ENCODE measurements around the gene HLA-DRB1. TPM values are rescaled to one million over a fixed set of nuclear protein-coding genes. Genes with fewer than 3 reads are reported as not detected.

The HLA-DRB1 gene
- total and polyA plus RNA-seq, 2 experiments from 2014 or later, result 0.38 to 1.5 TPM

DNA sequence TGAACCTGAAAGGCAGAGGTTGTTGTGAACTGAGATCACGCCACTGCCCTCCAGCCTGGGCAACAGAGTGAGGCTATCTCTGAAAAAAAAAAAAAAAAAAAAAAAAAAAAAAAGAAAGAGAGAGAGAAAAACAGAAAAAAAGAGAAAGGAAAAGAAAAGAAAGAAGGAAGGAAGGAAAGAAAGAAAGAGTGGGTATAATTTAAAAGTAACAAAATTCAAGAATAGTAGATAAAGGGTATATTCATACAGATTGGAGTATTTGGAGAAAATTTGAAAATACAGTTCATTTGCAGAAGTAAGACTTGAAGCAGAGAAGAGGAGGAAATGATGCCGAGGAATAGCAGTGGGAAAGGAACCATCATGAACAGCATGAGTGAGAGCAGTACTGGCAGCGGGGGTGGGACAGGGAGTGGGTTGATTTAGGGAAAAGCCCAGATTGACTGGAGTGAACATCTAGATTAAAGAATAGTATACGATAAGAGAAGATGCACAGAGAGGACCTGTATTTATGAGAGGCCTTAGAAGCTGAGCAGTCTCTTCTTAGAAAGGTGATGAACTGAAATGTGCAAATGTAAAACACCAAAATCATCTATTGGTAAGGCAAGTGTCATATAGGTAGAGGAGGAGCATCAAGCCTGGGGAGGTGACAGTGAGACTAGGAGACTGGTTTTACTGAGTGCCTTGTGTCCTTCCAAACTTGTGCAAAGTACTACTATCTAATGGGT lies 17.8 kb upstream of the HLA-DRB1 start:
- H3K9me2 ChIP-seq (ENCODE audit: insufficient read depth), result no peaks in the 10 kb centered on the region
- peaks cover 1% of the 10 kb centered on the region for H3K27me3 Mint-ChIP-seq (ENCODE audit: insufficient read depth, low read depth, poor library complexity)
- H2AFZ ChIP-seq, result no peak overlapping the region
- H3K4me3 ChIP-seq, result no peak overlapping the region
- no peak for TF ChIP-seq CREB1 (CRISPR knock-in tag; IDR thresholded peaks at IDR 0.05; ENCODE audit: low read depth)
- no peak for TF ChIP-seq ZNF114 (CRISPR knock-in tag; IDR thresholded peaks at IDR 0.05)
- TF ChIP-seq JUNB (IDR thresholded peaks at IDR 0.05; ENCODE audit: unreplicated experiment), result no peak
- TF ChIP-seq, protein P1, sequence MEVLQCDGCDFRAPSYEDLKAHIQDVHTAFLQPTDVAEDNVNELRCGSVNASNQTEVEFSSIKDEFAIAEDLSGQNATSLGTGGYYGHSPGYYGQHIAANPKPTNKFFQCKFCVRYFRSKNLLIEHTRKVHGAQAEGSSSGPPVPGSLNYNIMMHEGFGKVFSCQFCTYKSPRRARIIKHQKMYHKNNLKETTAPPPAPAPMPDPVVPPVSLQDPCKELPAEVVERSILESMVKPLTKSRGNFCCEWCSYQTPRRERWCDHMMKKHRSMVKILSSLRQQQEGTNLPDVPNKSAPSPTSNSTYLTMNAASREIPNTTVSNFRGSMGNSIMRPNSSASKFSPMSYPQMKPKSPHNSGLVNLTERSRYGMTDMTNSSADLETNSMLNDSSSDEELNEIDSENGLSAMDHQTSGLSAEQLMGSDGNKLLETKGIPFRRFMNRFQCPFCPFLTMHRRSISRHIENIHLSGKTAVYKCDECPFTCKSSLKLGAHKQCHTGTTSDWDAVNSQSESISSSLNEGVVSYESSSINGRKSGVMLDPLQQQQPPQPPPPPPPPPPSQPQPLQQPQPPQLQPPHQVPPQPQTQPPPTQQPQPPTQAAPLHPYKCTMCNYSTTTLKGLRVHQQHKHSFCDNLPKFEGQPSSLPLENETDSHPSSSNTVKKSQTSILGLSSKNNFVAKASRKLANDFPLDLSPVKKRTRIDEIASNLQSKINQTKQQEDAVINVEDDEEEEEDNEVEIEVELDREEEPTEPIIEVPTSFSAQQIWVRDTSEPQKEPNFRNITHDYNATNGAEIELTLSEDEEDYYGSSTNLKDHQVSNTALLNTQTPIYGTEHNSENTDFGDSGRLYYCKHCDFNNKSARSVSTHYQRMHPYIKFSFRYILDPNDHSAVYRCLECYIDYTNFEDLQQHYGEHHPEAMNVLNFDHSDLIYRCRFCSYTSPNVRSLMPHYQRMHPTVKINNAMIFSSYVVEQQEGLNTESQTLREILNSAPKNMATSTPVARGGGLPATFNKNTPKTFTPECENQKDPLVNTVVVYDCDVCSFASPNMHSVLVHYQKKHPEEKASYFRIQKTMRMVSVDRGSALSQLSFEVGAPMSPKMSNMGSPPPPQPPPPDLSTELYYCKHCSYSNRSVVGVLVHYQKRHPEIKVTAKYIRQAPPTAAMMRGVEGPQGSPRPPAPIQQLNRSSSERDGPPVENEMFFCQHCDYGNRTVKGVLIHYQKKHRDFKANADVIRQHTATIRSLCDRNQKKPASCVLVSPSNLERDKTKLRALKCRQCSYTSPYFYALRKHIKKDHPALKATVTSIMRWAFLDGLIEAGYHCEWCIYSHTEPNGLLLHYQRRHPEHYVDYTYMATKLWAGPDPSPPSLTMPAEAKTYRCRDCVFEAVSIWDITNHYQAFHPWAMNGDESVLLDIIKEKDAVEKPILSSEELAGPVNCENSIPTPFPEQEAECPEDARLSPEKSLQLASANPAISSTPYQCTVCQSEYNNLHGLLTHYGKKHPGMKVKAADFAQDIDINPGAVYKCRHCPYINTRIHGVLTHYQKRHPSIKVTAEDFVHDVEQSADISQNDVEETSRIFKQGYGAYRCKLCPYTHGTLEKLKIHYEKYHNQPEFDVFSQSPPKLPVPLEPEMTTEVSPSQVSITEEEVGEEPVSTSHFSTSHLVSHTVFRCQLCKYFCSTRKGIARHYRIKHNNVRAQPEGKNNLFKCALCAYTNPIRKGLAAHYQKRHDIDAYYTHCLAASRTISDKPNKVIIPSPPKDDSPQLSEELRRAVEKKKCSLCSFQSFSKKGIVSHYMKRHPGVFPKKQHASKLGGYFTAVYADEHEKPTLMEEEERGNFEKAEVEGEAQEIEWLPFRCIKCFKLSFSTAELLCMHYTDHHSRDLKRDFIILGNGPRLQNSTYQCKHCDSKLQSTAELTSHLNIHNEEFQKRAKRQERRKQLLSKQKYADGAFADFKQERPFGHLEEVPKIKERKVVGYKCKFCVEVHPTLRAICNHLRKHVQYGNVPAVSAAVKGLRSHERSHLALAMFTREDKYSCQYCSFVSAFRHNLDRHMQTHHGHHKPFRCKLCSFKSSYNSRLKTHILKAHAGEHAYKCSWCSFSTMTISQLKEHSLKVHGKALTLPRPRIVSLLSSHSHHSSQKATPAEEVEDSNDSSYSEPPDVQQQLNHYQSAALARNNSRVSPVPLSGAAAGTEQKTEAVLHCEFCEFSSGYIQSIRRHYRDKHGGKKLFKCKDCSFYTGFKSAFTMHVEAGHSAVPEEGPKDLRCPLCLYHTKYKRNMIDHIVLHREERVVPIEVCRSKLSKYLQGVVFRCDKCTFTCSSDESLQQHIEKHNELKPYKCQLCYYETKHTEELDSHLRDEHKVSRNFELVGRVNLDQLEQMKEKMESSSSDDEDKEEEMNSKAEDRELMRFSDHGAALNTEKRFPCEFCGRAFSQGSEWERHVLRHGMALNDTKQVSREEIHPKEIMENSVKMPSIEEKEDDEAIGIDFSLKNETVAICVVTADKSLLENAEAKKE (CRISPR knock-in tag; IDR thresholded peaks at IDR 0.05), result no peak
- TF ChIP-seq, protein P2, sequence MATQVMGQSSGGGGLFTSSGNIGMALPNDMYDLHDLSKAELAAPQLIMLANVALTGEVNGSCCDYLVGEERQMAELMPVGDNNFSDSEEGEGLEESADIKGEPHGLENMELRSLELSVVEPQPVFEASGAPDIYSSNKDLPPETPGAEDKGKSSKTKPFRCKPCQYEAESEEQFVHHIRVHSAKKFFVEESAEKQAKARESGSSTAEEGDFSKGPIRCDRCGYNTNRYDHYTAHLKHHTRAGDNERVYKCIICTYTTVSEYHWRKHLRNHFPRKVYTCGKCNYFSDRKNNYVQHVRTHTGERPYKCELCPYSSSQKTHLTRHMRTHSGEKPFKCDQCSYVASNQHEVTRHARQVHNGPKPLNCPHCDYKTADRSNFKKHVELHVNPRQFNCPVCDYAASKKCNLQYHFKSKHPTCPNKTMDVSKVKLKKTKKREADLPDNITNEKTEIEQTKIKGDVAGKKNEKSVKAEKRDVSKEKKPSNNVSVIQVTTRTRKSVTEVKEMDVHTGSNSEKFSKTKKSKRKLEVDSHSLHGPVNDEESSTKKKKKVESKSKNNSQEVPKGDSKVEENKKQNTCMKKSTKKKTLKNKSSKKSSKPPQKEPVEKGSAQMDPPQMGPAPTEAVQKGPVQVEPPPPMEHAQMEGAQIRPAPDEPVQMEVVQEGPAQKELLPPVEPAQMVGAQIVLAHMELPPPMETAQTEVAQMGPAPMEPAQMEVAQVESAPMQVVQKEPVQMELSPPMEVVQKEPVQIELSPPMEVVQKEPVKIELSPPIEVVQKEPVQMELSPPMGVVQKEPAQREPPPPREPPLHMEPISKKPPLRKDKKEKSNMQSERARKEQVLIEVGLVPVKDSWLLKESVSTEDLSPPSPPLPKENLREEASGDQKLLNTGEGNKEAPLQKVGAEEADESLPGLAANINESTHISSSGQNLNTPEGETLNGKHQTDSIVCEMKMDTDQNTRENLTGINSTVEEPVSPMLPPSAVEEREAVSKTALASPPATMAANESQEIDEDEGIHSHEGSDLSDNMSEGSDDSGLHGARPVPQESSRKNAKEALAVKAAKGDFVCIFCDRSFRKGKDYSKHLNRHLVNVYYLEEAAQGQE (IDR thresholded peaks at IDR 0.05; ENCODE audit: unreplicated experiment), result no peak
- no peak for TF ChIP-seq NANOG (IDR thresholded peaks at IDR 0.05; ENCODE audit: borderline replicate concordance)
- TF ChIP-seq POLR2AphosphoS5 (IDR thresholded peaks at IDR 0.05; ENCODE audit: low read depth), result no peak
- no peak for TF ChIP-seq CTCF (conservative IDR thresholded peaks at IDR 0.05; ENCODE audit: low read depth in 2 of 2)
- TF ChIP-seq EZH2phosphoT487 (IDR thresholded peaks at IDR 0.05; ENCODE audit: unreplicated experiment), result no peak
- TF ChIP-seq EZH2 (IDR thresholded peaks at IDR 0.05; ENCODE audit: low read depth, unreplicated experiment), result no peak
- TF ChIP-seq STAT1 (IDR thresholded peaks at IDR 0.05; ENCODE audit: unreplicated experiment), result no peak
- TF ChIP-seq ZNF331 (CRISPR knock-in tag; IDR thresholded peaks at IDR 0.05; ENCODE audit: low read depth), result no peak
- TF ChIP-seq, protein P3, sequence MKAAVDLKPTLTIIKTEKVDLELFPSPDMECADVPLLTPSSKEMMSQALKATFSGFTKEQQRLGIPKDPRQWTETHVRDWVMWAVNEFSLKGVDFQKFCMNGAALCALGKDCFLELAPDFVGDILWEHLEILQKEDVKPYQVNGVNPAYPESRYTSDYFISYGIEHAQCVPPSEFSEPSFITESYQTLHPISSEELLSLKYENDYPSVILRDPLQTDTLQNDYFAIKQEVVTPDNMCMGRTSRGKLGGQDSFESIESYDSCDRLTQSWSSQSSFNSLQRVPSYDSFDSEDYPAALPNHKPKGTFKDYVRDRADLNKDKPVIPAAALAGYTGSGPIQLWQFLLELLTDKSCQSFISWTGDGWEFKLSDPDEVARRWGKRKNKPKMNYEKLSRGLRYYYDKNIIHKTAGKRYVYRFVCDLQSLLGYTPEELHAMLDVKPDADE (IDR thresholded peaks at IDR 0.05), result no peak
- ATAC-seq (no peak), DNase-seq (ENCODE audit: low spot score) (no peak)
- H3K27me3 ChIP-seq (ENCODE audit: insufficient read depth), result no peaks in the 10 kb centered on the region
- H3K36me3 ChIP-seq (ENCODE audit: insufficient read depth), result no peaks in the 10 kb centered on the region
- no peak overlapping the region for H3K27ac Mint-ChIP-seq
- H3K9me3 Mint-ChIP-seq, result no peaks in the 10 kb centered on the region
- H3K27ac ChIP-seq (ENCODE audit: low read depth), result no peak overlapping the region
- no peaks in the 10 kb centered on the region for H3K36me3 Mint-ChIP-seq (ENCODE audit: low read depth)
- no peaks in the 10 kb centered on the region for H4K20me1 ChIP-seq (replicated peaks; ENCODE audit: insufficient read depth)
- H3K4me3 Mint-ChIP-seq, result no peak overlapping the region
- H3K4me2 ChIP-seq, result no peak overlapping the region
- peaks cover 8% of the 10 kb centered on the region for H3K4me1 Mint-ChIP-seq
- H3K4me1 ChIP-seq (ENCODE audit: insufficient read depth), result no peaks in the 10 kb centered on the region
- no peaks in the 10 kb centered on the region for H3K79me2 ChIP-seq (replicated peaks; ENCODE audit: insufficient read depth)
- no peaks in the 10 kb centered on the region for H3F3A ChIP-seq (replicated peaks; ENCODE audit: low read depth)

Measured in GM23338 (cell line).